ENCODE results near the gene CLDN6.

DNA sequence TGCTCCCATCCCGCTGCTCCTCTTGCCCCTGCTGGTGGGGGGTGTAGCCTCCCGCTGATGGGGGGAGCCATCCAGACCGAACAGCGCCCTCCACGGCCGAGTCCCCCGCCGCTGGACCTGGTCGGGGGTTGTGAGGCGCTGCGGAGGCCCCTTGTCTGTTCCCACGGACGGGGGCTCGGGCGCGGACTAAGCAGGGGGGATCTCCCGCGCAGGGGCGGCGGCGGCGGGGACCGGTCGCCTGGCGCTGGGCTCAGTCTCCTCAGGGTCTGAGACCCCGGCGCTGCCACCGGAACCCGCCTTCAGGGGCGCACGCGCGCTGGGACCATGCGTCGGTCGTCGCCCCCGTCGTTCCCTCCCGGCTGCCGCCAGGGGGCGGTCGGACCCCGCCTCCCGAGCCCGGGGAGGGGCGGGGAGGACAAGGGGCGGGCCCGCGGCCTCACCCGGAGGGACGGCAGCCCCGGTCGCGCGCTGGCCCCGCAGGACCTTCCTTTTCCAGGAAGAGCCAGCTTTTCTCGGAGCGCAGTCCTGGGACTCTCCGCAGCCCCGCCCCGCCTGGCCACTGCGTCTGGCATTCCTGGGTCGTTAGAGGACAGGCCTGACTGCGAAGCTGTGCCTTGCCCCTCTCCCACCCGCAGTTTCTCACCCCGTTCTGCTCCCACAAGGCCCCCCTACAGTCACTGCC, 41.2 kb upstream of the CLDN6 start:
- TF ChIP-seq, protein P1, sequence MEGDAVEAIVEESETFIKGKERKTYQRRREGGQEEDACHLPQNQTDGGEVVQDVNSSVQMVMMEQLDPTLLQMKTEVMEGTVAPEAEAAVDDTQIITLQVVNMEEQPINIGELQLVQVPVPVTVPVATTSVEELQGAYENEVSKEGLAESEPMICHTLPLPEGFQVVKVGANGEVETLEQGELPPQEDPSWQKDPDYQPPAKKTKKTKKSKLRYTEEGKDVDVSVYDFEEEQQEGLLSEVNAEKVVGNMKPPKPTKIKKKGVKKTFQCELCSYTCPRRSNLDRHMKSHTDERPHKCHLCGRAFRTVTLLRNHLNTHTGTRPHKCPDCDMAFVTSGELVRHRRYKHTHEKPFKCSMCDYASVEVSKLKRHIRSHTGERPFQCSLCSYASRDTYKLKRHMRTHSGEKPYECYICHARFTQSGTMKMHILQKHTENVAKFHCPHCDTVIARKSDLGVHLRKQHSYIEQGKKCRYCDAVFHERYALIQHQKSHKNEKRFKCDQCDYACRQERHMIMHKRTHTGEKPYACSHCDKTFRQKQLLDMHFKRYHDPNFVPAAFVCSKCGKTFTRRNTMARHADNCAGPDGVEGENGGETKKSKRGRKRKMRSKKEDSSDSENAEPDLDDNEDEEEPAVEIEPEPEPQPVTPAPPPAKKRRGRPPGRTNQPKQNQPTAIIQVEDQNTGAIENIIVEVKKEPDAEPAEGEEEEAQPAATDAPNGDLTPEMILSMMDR (conservative IDR thresholded peaks at IDR 0.05 in 1 of 2, IDR thresholded peaks at IDR 0.05 in 1 of 2; ENCODE audit: low read depth in 1 of 2, low read length in 2 of 2): peak; percentile 29 to 69
- TF ChIP-seq EZH2 (IDR thresholded peaks at IDR 0.05; ENCODE audit: low read length, missing control alignments): no peak
